ENCODE results near the gene CLCN3.
"Not testable (repeated sequence)": the region's sequence is repeated elsewhere in the genome, so short reads cannot be mapped to it uniquely, and the experiment has no call there.

The CLCN3 gene

DNA sequence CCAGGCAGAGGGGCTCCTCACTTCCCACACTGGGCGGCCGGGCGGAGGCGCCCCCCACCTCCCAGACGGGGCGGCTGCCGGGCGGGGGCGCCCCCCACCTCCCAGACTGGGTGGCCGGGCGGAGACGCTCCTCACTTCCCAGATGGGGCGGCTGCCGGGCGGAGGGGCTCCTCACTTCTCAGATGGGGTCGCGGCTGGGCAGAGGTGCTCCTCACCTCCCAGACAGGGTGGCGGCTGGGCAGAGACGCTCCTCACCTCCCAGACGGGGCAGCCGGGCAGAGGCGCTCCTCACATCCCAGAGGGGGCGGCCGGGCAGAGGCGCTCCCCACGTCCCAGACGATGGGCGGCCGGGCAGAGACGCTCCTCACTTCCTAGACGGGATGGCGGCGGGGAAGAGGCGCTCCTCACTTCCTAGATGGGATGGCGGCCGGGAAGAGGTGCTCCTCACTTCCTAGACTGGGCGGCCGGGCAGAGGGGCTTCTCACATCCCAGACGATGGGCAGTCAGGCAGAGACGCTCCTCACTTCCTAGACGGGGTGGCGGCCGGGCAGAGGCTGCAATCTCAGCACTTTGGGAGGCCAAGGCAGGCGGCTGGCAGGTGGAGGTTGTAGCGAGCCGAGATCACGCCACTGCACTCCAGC lies 58.7 kb downstream of the CLCN3 start:
- H3K27ac Mint-ChIP-seq; H3K4me3 Mint-ChIP-seq; H3K9me3 Mint-ChIP-seq; H3K27me3 Mint-ChIP-seq; H3K4me1 Mint-ChIP-seq (ENCODE audit: low read depth): not testable (repeated sequence)
- peaks cover 30% of the 10 kb centered on the region for H3K36me3 Mint-ChIP-seq (ENCODE audit: low read depth)

DNA sequence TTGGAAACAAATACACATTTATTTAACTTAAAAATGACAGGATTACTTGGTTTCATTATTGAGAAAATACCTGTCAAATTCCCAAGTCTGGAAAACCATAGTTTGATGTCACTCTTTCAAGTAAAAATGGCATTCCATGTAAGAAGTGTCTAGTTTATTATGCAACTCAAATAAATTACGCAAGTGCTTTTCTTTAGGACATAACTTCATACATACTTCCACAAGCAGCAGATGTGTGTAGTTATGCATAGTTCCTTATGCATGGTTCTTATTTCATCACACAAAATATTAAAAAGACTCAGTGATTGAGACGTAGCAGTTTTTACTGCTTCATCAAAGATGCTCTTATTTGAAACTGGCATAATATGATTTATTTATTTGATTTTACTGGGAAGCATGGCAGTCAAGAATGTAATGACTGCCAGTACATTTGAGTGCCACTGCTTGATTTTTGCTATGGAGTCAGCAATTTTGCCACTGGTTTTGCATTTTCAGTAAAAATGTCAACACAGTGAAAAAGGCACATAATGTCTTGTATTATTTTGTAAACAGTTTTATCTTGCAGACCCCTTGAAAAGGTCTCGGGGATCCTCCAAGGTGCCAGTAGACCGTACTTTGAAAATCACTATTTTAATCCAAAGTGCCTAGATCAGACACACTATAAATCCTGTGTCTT lies 62.1 kb downstream of the CLCN3 start:
- Mint-ChIP-seq H3K4me1 (ENCODE audit: low read depth) (no peaks in the 10 kb centered on the region), H3K4me3 (no peak overlapping the region), H3K36me3 (ENCODE audit: low read depth) (peaks cover 34% of the 10 kb centered on the region), H3K27ac (no peak overlapping the region), H3K27me3 (no peaks in the 10 kb centered on the region), H3K9me3 (no peaks in the 10 kb centered on the region)

GRCh38 chr4:169689681-169690080 lies 69.3 kb downstream of the CLCN3 start:
- peaks cover 29% of the 10 kb centered on the region for H3K36me3 Mint-ChIP-seq (ENCODE audit: low read depth)
- H3K27me3 Mint-ChIP-seq: no peaks in the 10 kb centered on the region
- H3K9me3 Mint-ChIP-seq: no peaks in the 10 kb centered on the region
- H3K4me1 Mint-ChIP-seq (ENCODE audit: low read depth): peaks cover 4% of the 10 kb centered on the region
- H3K4me3 Mint-ChIP-seq: no peak overlapping the region
- no peak overlapping the region for H3K27ac Mint-ChIP-seq

DNA sequence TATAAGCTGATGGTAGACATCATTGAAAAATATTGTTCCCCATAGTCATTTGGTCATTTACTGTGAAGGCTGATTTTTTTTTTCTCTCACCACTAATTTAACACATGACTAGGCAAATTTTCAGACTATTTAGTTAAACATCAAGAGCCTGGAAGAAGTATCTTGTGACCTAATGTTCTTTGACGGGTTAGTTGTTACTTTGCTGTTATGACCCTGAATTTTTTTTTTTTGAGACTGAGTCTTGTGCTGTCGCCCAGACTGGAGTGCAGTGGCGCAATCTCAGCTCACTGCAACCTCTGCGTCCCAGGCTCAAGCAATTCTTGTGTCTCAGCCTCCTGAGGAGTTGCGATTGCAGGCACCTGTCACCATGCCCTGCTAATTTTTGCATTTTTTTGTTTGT lies 70.4 kb downstream of the CLCN3 start:
- Mint-ChIP-seq H3K9me3 (no peaks in the 10 kb centered on the region), H3K4me1 (ENCODE audit: low read depth) (peaks cover 4% of the 10 kb centered on the region), H3K27ac (no peak overlapping the region), H3K4me3 (no peak overlapping the region), H3K27me3 (no peaks in the 10 kb centered on the region), H3K36me3 (ENCODE audit: low read depth) (peaks cover 27% of the 10 kb centered on the region)

DNA sequence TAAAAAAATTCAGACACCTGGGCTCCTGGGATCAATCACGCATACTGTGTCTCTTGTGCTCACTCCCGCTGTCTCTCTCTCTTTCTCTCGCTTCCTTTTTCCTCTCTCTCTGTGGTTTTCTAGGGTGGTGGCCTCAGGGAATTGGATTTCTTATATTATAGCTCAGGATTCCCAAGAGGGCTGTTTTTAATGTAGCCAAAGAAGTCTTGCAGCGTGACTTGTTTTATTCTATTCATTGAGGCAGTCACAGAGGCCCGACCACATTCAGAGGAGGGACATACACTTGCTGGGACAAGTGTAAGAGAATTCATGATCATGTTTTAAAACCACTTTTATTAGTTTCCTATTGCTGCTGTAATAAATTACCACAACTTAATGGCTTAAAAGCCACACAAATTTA lies 78.0 kb downstream of the CLCN3 start:
- Mint-ChIP-seq H3K36me3 (ENCODE audit: low read depth) (peaks cover 39% of the 10 kb centered on the region), H3K27ac (no peak overlapping the region), H3K9me3 (no peaks in the 10 kb centered on the region), H3K27me3 (no peaks in the 10 kb centered on the region), H3K4me3 (no peak overlapping the region), H3K4me1 (ENCODE audit: low read depth) (no peaks in the 10 kb centered on the region)

- H3K27ac Mint-ChIP-seq: no peak overlapping the region
- H3K4me3 Mint-ChIP-seq: no peak overlapping the region
- H3K27me3 Mint-ChIP-seq: no peaks in the 10 kb centered on the region
- no peaks in the 10 kb centered on the region for H3K4me1 Mint-ChIP-seq (ENCODE audit: low read depth)
- H3K36me3 Mint-ChIP-seq (ENCODE audit: low read depth): peaks cover 42% of the 10 kb centered on the region
- no peaks in the 10 kb centered on the region for H3K9me3 Mint-ChIP-seq
Observed at GRCh38 chr4:169707958-169708643, 87.7 kb downstream of the CLCN3 start.

GRCh38 chr4:169715826-169716225 lies 95.4 kb downstream of the CLCN3 start:
- H3K27ac Mint-ChIP-seq: no peak overlapping the region
- no peak overlapping the region for H3K4me3 Mint-ChIP-seq
- H3K27me3 Mint-ChIP-seq: no peaks in the 10 kb centered on the region
- H3K4me1 Mint-ChIP-seq (ENCODE audit: low read depth): no peaks in the 10 kb centered on the region
- H3K36me3 Mint-ChIP-seq (ENCODE audit: low read depth): peaks cover 39% of the 10 kb centered on the region
- H3K9me3 Mint-ChIP-seq: no peaks in the 10 kb centered on the region

- Mint-ChIP-seq H3K4me3 (no peak overlapping the region), H3K9me3 (no peaks in the 10 kb centered on the region), H3K27ac (no peak overlapping the region), H3K4me1 (ENCODE audit: low read depth) (no peaks in the 10 kb centered on the region), H3K36me3 (ENCODE audit: low read depth) (peaks cover 40% of the 10 kb centered on the region), H3K27me3 (no peaks in the 10 kb centered on the region)
Observed at GRCh38 chr4:169716677-169717076, 96.3 kb downstream of the CLCN3 start.

DNA sequence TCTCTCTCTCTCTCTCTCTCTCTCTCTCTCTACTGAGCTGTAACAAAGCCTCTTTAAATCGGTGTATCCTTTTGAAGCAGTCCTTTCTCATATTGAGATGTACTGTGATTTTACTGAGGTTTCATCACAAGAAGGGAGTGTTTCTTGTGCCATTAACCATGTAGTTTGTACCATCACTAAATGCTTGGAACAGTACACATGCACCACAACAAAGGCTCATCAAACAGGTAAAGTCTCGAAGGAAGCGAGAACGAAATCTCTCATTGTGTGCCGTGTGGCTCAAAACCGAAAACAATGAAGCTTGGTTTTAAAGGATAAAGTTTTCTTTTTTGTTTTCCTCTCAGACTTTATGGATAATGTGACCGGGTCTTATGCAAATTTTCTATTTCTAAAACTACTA lies 100.2 kb downstream of the CLCN3 start:
- peaks cover 26% of the 10 kb centered on the region for H3K36me3 Mint-ChIP-seq (ENCODE audit: low read depth)
- H3K4me3 Mint-ChIP-seq: no peak overlapping the region
- no peaks in the 10 kb centered on the region for H3K27me3 Mint-ChIP-seq
- H3K27ac Mint-ChIP-seq: no peak overlapping the region
- no peaks in the 10 kb centered on the region for H3K4me1 Mint-ChIP-seq (ENCODE audit: low read depth)
- H3K9me3 Mint-ChIP-seq: no peaks in the 10 kb centered on the region

- Mint-ChIP-seq H3K4me3 (no peak overlapping the region), H3K27me3 (no peaks in the 10 kb centered on the region), H3K9me3 (no peaks in the 10 kb centered on the region), H3K36me3 (ENCODE audit: low read depth) (peaks cover 17% of the 10 kb centered on the region), H3K27ac (no peak overlapping the region), H3K4me1 (ENCODE audit: low read depth) (no peaks in the 10 kb centered on the region)
Observed at GRCh38 chr4:169723207-169723965, 103.0 kb downstream of the CLCN3 start.

DNA sequence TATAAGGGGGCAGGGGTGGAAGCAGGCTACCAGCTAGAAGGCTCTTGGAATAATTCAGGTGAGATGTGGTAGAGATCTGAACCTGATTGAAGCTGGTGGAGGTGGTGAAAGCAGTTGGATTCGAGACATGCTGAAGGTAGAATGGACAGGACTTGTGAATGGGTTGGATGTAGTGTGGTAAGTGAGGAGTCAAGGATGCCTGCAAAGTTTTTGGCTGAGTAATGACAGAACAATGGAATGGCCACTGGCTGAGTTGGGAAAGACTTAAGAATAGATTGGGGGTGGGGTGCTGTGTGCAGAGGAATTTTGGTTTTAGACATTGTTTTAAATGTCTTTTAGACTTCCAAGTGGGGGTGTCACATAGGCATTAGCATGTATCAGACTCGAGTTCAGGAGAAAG lies 103.9 kb downstream of the CLCN3 start:
- Mint-ChIP-seq H3K36me3 (ENCODE audit: low read depth) (peaks cover 17% of the 10 kb centered on the region), H3K4me1 (ENCODE audit: low read depth) (no peaks in the 10 kb centered on the region), H3K27me3 (no peaks in the 10 kb centered on the region), H3K9me3 (no peaks in the 10 kb centered on the region), H3K27ac (no peak overlapping the region), H3K4me3 (no peak overlapping the region)

GRCh38 chr4:169727616-169728015 lies 107.2 kb downstream of the CLCN3 start:
- no peak overlapping the region for H3K4me3 Mint-ChIP-seq
- H3K9me3 Mint-ChIP-seq: no peaks in the 10 kb centered on the region
- peaks cover 18% of the 10 kb centered on the region for H3K36me3 Mint-ChIP-seq (ENCODE audit: low read depth)
- H3K4me1 Mint-ChIP-seq (ENCODE audit: low read depth): no peaks in the 10 kb centered on the region
- no peak overlapping the region for H3K27ac Mint-ChIP-seq
- H3K27me3 Mint-ChIP-seq: no peaks in the 10 kb centered on the region

DNA sequence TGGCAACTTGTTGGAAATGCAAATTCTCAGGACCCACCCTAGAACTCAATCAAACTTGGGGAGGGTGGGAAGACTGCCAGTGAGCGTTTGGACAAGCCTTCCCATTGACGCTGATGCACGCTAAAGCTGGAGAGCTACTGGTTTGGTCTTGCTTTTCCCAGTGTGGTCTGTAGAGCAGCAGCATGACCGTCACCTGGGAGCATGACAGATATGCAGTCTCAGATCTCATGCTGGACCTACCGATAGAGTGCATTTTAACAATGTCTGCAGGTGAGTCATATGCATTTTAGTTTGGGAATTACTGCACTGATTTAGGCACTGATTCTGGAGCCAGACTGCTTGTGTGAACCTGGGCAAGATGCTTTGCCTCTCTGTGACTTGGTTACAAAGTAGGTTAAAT lies 110.2 kb downstream of the CLCN3 start:
- Mint-ChIP-seq H3K9me3 (no peaks in the 10 kb centered on the region), H3K4me1 (ENCODE audit: low read depth) (no peaks in the 10 kb centered on the region), H3K27me3 (no peaks in the 10 kb centered on the region), H3K4me3 (no peak overlapping the region), H3K27ac (no peak overlapping the region), H3K36me3 (ENCODE audit: low read depth) (peaks cover 25% of the 10 kb centered on the region)

GRCh38 chr4:169738604-169739003 lies 118.2 kb downstream of the CLCN3 start:
- H3K36me3 Mint-ChIP-seq (ENCODE audit: low read depth): peaks cover 61% of the 10 kb centered on the region
- not testable (repeated sequence) for H3K4me1 Mint-ChIP-seq (ENCODE audit: low read depth); H3K27me3 Mint-ChIP-seq; H3K9me3 Mint-ChIP-seq; H3K27ac Mint-ChIP-seq; H3K4me3 Mint-ChIP-seq

DNA sequence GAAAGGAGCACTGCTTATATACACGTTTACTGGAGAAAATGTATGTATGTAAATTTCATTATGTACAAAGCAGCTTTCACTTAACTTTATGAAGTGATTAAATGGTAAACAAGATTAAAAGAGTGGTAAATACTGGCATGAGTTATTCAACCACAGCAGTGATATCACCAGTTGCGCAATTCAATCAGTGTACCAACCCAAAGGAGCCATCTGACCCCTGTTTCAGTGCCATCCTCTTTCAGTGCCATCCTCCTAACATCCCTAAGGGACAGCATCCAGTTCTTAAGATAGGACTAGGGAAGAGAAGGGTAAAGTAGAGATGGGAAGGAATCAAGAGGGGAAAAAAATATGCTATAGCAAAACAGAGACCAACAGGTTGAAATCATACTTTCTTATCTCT lies 121.2 kb downstream of the CLCN3 start:
- no peaks in the 10 kb centered on the region for H3K27me3 Mint-ChIP-seq
- H3K9me3 Mint-ChIP-seq: no peaks in the 10 kb centered on the region
- peaks cover 67% of the 10 kb centered on the region for H3K36me3 Mint-ChIP-seq (ENCODE audit: low read depth)
- H3K27ac Mint-ChIP-seq: no peak overlapping the region
- no peaks in the 10 kb centered on the region for H3K4me1 Mint-ChIP-seq (ENCODE audit: low read depth)
- no peak overlapping the region for H3K4me3 Mint-ChIP-seq

Measured in stimulated activated naive CD8-positive, alpha-beta T cell treated with anti-CD3 and anti-CD28 coated beads, Interleukin-15, Interleukin-2, amounts not matched to agents 100 ng/mL and 50 ng/mL, for 24 hours (primary cell).